NCI-H2081 (cell line): ENCODE measurements around the gene DCBLD2.
"Not testable (repeated sequence)": the region's sequence is repeated elsewhere in the genome, so short reads cannot be mapped to it uniquely, and the experiment has no call there.

ENCODE experiments used
- DNase-seq, 2 experiments: peaks; one replicate each; lab custom pipeline; 2025; lab: John Stamatoyannopoulos, UW

The DCBLD2 gene

DNA sequence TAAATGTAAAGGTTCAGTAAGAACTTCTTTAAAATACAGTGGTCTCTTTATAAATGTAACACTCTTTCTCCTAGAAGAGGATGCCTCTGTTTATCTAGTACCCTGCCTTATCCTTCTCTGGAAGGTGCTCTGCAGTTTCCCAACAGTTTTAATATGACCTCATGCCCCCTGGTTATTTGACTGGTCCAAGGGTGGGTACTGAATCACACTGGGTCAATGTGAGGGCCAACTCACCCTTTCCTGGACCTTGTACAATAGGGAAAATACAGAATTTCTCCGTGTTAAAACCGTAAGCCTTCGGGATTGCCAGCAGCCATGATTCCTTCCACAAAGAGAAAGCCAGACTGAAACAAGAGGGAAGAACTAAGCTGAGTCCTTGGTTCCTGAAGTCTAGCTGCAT lies 9.2 kb downstream of the DCBLD2 start:
- no peak for DNase-seq

DNA sequence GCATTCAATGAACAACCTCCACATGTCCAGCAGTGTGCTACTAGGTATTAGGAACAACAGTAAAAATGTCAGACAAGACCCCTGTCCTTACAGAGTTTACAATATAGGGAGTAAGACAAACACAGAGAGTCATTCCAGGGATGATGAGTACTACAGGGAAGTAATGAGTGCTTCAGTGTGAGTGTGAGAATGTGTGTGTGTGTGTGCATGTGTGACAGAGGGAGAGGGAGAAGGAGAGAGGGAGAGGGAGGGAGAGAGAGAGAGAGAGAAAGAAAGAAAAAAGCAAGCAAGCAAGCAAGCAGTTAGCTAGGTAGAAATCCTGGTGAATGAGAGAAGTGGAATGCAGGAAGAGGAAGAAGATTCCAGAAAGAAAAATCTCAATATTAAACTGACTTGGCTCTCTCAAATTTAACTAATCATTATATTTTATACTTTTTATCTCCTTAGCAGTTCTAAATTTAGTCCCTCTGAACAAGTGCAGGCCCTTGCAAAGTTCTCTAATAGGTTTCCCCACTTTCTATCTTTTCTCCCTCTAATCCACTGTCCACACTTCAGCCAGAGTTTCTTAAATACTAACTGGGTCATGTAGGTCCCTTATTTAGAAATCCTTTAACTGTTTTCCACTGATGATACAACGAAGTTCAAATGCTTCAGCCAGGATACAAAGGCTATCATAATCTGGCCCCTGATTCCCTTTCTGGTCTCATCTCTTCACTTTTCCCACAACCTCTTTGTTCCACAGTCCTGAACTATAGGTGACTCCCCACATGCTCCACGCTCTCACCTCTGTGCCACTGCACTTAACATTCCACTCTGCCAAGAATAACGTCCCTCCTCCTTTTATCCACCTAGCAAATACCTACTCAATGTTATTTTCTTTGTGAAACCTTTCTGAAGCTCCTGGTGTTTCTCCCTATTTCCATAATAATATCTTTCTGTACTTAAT lies 10.3 kb downstream of the DCBLD2 start:
- DNase-seq, result no peak

DNA sequence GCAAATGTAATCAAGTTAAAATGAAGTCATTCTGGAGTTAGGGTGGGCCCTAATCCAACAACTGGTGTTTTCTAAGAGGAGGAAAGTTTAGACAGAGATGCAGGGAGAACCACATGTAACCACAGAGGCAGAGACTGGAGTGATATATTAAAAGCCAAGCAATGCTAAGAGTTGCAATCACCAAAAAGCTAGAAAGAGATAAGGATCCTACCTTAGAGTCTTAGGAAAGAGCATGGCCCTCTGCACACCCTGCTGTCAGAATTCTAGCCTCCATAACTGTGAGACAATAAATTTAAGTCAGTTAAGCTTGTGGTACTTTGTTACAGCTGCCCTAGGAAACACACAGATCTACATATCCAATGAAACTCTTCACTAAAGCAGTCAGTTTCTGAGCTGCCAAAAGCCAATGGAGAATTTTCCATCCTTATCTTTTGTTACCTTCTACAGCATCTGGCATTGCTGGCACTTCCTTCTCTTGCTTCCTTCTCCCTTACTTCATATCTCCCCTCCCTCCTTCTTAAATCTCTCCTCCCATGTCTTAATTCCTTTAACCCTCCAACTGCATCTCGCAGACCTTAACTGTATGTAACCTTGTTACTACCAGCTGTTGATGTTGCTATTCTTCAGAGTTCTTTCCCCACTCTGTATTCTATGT lies 11.2 kb downstream of the DCBLD2 start:
- no peak for DNase-seq

DNA sequence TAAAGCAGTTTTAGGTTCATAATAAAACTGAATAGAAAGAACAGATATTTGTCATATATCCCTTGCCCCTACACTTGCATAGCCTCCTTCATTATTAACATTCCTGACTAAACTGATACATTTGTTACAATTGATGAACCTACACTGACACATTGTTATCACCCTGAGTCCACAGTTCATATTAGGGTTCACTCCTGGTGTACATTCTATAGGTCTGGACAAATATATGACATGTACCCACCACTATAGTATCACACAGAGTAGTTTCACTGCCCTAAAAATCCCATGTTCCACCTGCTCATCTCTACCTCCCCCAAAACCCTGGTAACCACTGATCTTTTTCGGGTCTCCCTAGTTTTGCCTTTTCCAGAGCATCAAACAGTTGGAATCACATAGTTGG lies 13.8 kb downstream of the DCBLD2 start:
- no peak for DNase-seq

DNA sequence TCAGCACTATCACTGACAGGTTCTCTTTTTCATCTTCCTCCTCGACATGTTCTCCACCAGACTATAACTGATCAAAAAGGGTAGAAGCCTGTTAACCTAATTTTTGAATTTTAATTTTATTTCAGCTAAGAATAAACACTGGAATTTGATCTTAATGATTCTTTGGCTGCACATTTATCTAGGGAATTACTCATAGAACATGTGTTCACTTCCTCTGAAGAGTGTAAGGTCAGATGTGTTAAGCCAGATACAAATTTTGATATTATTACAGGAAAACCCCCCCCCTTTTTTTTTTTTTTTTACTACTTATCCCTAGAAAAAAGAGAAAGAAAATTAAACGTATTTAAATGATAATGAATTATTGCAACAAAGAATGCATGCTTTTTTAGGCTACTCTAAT lies 15.0 kb downstream of the DCBLD2 start:
- DNase-seq, result no peak

DNA sequence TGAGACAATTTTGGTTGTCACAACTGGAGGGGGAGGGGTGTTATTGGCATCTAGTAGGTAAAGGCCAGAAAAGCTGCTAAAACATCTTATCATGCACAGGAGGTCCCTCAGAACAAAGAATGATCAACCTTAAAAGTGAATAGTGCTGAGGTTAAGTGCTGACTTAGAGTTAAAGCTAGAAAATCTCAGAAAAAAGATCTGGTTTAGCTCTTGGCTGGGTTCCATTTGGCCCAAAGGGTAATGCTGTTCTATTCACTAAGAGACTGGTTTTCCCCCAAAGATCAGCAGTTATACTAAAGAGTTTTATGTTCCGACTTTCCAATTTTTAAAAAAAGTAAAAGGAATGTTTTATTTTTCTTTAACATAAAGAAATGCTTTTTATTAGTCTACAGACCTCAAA lies 15.6 kb downstream of the DCBLD2 start:
- no peak for DNase-seq

DNA sequence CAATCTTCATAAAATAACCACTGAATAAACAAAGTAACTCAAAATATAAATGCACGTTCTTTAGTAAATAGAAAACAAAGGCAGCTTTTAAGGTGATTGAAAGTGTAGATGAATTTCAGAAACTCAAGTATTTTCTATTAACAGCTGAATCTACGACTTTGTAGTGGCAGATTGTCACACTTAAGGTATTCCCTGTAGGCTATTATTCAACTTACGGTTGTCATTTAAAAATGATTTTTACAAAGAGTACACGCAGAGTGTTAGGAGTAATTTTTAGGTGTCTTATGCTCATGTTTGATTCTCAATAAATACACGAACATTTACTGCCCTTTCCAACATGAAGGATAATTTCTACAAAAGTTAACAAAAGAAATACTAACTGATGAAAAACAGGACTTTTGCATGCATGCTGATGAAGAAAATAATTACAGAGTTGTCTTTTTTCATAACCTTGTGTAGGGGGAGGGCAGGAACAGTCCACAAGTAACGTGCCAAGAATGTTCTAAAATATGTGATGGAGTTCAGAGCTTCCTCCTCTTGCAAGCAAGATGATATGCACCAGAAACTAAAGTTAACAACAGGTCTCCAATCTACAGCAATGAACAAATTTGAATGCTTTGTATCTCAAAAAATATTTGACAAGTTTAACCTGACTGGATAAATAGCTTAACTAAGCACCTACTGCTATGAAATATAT lies 16.7 kb downstream of the DCBLD2 start:
- no peak for DNase-seq

DNA sequence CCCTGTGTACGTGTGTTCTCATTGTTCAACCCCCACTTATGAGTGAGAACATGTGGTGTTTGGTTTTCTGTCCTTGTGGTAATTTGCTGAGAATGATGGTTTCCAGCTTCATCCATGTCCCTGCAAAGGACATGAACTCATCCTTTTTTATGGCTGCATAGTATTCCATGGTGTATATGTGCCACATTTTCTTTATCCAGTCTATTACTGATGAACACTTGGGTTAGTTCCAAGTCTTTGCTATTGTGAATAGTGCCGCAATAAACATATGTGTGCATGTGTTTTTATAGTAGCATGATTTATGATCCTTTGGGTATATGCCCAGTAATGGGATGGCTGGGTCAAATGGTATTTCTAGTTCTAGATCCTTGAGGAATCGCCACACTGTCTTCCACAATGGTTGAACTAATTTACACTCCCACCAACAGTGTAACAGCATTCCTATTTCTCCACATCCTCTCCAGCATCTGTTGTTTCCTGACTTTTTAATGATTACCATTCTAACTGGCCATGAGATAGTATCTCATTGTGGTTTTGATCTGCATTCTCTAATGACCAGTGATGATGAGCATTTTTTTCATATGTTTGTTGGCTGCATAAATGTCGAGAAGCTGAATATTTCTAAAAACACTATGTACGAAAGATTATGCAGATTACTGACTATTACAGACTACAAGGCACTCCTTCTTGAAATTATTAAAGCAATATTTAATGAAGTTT lies 18.7 kb downstream of the DCBLD2 start:
- not testable (repeated sequence) for DNase-seq

DNA sequence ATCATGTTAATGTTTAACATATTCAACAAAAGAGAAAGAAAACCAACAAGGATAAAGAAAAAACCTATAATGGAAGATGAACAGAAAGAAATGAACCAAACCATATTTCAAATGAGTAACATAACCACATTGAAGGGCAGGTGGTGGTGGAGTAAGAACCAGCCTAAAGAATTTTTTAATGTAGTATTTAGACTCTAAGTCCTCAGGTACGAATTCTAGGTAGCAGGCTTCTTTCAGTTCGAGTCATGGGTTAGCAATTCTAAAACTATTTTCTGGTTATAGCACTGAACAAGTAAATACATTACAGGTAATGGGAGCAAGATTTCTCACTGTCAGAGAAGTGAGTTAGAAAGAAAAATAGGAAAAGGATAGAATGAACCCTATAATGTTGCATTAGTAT lies 24.4 kb downstream of the DCBLD2 start:
- DNase-seq, result no peak

DNA sequence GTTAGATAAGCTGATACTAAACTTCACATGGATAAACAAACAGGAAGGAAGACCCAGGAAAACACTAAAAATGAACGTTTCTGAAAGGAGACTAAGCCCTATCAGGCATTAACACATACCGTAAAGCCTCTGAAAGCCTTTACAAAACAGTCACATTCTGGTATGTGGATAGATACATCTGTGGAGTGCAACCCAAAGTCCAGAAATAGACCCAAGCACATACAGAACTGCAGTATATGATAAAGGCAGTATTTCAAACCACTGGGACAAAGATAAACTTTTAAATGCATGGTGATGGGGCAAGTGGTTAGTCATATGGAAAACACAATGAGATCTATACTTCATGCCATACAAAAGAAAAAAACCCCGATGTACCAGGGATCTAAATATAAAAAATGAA lies 26.0 kb downstream of the DCBLD2 start:
- no peak for DNase-seq

DNA sequence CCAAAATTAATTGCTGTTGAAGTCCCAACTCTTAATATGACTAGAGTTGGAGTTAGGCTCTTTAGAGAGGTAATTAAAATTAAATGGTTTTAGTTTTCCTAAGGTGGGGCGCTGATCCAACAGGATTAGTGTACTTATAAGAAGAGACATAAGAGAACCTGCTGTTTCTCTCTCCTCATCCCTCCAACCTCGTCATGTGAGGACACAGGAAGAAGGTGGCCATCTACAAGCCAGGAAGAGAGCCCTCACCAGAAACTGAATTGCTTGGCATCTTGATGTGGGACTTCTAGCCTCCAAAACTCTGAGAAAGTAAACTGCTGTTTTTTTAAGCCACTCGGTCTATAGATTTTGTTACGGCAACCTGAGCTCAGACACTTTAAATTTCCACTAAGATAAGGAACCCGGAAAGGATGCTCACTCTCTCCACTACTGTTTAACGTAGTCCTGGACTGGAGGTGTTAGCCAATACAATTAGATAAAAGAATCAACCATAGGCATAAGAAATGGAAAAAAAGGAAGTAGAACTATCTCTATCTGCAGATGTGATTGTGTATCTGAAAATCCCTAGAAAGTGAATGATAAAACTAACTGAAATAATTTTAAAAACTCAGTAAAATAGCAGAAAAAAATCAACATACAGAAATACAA lies 26.8 kb downstream of the DCBLD2 start:
- no peak for DNase-seq

DNA sequence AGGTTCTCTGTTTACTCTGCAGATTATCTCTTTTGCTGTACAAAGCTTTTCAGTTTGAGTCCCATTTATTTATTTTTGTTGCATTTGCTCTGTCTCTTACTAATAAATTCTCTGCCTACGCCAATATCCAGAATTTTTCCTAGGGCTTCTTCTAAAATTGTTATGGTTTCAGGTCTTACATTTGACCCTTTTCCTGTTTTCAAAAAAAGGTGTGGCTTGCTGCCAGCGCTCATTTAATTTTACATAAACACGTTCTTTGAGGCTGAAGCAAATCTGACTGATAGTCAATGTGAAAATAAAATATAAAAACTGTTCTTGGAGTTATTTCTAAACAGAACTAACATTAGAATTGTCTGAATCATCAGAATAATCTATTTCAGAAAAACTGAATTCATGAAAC lies 32.1 kb downstream of the DCBLD2 start:
- no peak for DNase-seq

DNA sequence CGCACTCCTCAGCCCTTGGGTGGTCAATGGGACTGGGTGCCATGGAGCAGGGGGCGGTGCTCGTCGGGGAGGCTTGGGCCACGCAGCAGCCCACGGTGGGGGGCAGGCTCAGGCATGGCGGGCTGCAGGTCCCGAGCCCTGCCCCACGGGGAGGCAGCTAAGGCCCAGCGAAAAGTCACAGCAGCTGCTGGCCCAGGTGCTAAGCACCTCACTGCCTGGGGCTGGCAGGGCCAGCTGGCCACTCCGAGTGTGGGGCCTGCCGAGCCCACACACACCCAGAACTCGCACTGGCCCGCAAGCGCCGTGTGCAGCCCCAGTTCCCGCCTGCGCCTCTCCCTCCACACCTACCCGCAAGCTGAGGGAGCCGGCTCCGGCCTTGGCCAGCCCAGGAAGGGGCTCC lies 43.5 kb downstream of the DCBLD2 start:
- DNase-seq, result not testable (repeated sequence)

DNA sequence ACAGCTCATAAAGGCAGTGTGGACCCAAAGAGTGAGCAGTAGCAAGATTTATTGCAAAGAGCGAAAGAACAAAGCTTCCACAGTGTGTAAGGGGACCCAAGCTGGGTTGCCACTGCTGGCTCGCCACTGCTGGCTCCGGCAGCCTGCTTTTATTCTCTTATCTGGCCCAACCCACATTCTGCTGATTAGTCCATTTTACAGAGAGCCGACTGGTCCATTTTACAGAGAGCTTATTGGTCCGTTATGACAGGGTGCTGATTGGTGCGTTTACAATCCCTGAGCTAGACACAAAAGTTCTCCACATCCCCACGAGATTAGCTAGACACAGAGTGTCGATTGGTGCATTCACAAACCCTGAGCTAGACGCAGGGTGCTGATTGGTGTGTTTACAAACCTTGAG lies 44.2 kb downstream of the DCBLD2 start:
- DNase-seq, result not testable (repeated sequence)

DNA sequence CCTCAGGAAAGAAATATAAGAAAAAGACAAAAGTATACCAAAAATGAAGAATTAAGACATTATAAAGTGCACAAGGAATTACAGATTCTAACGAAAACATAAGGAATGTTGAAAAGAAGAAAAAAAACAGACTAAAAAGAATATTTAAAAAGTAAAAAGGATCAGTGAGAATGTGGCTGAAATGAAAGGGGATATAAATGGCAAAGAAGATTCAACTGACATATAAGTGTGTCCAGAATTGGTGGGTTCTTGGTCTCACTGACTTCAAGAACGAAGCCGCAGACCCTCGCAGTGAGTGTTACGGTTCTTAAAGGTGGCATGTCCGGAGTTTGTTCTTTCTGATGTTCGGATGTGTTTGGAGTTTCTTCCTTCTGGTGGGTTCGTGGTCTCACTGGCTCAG lies 44.8 kb downstream of the DCBLD2 start:
- DNase-seq, result no peak

DNA sequence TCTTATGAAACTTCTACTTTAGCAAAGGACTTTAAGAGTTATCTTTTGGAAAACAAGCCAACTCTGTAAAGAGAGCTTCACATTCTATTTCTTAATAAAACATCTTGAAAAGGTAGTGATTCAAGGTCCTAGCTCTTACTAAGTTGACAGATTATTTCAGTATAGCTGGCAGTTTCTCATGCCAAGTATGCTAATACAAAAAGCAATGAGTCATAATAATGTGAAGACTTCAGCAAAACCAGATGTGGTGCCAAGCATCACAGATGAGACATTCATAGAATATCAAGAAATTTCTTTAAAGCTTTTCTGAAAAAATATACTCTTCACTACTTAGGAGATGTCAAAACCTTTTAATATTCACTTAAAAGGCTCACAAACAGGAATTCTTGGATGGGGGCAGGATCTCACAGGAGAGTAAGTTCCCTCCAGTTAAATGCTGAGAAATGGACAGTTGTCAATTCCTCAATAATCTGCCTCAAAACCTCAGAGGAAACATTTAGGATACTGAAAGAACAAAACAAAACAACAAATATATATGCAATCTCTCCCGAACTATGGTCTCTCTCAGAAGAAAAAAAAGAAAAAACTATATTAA lies 45.6 kb downstream of the DCBLD2 start:
- no peak for DNase-seq

DNA sequence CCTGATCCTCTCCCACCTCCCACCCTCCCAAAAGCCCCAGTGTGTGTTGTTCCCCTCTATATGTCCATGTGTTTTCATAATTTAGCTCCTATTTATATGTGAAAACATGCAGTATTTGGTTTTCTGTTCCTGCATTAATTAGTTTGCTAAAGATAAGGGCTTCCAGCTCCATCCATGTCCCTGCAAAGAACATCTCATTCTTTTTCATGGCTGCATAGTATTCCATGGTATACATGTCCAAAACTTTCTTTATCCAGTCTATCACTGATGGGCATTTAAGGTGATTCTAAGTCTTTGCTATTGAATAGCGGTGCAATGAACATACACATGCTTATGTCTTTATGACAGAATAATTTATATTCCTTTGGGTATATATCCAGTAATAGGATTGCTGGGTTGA lies 53.4 kb downstream of the DCBLD2 start:
- DNase-seq, result no peak

DNA sequence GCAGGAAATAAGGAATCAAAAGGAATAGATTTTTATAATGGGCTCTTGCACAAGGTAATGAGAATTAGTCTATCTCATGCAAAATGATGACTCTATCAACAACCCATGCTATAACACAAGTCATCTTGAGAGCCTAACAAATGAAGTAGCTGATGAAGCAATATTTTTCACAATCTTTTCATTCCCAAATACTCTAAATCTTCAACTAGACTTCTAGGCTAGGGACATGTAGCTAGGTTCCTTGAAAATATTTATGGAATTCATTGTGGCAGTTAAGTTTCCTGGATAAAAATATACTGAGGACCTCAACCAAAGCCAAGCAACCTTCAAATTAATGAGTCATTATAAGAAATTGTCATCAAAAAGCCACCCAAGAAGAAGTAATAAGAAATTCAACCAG lies 55.4 kb downstream of the DCBLD2 start:
- no peak for DNase-seq

DNA sequence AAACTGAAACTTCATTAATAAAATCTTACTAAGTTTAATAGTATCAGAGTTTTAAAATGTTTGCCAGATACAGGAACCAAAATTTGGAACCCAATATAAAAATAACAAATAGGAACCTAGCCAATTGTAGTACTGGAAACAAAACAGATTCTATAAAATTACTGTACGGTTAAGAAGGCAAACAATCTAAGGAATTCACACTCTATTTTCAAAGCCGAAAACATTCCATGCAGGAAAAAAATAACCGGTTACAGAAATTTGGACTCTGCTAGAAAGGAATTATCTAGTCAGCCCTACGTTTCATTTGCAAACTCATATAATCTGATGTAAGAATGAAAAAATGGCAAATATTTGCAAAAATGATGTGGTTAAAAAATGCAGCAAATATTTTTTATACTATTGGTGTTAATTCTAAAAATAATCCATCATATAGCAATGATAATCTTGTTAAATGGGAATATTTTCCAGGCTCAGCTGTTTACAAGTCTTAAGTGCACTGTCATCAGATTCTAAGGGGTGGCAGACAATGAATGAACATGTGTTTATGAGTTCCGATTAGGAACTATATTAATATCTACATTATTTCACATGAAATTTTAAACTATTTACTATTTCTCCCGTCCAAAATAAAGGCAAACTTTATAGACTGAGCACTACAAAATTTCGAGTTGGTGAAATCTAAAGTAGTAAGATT lies 58.1 kb downstream of the DCBLD2 start:
- DNase-seq, result no peak

DNA sequence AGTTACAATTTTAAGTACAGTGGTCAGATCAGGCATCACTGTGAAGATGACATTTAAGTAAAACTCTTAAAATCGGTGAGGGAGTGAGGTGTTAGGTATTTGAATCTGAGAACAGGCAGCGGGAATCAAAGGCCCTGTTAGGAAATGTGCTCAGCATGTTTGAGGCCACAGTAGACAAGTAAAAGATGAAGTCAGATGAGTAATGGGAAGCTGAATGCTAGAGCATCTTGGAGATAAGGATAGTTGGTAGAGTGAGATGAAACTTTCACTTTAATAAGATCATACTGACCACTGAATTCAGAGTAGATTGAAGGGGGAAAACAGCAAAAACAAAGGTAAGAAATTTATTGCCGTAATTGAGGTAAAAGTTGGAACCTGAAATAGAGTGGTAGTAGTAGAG lies 61.6 kb downstream of the DCBLD2 start:
- DNase-seq, result no peak

DNA sequence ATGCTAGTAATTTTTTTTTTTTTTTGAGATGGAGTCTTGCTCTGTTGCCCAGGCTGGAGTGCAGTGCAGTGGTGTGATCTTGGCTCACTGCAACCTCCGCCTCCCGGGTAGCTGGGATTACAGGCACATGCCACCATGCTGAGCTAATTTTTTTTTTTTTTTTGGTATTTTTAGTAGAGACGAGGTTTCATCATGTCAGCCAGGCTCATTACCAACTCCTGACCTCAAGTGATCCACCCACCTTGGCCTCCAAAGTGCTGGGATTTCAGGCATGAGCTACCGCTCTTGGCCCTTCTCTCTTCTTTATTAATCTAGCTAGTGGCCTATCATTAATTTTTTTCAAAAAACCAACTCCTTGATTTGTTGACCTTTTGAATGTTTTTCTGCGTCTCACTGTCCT lies 70.4 kb downstream of the DCBLD2 start:
- not testable (repeated sequence) for DNase-seq
